Activated naive CD4-positive, alpha-beta T cell treated with Interleukin-2 at 50 U/mL for 16 hours (primary cell): Measurements from ENCODE around the gene METTL3.
A peak's percentile ranks its signal among the peaks of the same experiment; 100 is the strongest.
"Not testable (repeated sequence)": the region's sequence is repeated elsewhere in the genome, so short reads cannot be mapped to it uniquely, and the experiment has no call there.

Source experiments
- DNase-seq: peaks from one replicate; pipeline ENCODE4 v3.0.0-alpha.2; 2020

Gene METTL3

DNA sequence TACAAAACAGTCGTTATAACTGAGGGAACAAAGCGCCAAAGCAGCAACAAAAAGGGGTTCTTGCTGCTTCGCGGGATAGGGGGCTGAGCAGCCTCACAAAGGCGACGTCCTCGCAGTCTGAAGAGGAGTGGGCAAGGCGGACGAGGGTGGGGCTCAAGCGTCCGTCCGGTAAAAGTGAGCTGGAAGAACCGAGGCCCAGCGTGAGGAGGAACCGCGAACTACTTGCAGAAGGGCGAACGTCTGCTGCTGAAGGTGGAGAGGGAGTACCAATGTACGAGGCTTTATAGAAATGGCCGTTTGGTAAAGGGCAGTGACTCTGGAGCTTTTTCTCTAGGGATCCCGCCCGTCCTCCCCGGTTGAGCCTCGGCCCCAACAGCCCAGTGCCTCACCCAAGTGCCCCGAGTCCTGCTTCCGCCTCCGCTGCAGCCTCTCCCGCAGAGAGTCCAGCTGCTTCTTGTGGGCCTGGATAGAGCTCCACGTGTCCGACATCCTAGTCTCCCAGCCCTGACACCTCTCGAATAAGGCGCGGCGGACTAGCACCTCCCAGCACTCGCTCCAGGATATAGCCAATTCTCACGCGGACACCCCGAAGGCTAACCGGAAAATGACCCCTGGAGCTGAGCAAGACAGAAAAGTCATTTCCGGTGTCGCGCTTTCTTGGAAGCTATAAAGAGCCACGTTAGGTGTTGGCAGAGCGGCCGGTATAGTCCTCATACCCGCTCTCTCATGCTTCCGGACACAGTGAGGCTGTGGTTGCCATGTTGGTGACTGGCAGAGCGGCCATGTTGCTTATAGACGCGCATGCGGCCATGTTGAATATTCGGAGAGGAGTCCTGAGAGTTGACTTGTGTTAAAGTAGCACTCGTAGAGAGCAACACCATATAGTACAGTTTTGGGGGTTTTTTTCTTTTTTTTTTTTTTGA, at the start of gene METTL3:
Gene METTL3 (minus strand): TSS at position 606 of the 923 bp plus-strand sequence. CDS start 117 bp downstream, at position 489.
- peak; percentile 95 for DNase-seq

DNA sequence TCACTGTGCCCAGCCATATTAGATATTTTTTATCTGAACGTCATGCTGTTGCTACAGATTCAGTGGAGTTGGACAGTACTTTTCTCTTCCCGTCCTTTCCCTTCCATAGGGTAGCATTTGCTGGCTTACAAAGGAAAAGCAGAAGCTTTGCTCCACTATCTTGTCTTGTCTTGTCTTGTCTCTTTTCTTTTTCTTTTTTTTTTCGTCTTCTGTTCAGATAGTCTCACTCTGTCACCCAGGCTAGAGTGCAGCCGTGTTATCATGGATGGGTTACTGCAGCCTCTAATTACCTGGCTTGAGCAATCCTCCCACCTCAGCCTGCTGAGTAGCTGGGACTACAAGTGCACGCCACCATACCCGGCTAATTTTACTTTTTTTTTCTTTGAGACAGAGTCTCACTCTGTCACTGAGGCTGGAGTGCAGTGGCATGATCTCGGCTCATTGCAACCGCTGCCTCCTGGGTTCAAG, 47.6 kb upstream of the METTL3 start:
- no peak for DNase-seq

DNA sequence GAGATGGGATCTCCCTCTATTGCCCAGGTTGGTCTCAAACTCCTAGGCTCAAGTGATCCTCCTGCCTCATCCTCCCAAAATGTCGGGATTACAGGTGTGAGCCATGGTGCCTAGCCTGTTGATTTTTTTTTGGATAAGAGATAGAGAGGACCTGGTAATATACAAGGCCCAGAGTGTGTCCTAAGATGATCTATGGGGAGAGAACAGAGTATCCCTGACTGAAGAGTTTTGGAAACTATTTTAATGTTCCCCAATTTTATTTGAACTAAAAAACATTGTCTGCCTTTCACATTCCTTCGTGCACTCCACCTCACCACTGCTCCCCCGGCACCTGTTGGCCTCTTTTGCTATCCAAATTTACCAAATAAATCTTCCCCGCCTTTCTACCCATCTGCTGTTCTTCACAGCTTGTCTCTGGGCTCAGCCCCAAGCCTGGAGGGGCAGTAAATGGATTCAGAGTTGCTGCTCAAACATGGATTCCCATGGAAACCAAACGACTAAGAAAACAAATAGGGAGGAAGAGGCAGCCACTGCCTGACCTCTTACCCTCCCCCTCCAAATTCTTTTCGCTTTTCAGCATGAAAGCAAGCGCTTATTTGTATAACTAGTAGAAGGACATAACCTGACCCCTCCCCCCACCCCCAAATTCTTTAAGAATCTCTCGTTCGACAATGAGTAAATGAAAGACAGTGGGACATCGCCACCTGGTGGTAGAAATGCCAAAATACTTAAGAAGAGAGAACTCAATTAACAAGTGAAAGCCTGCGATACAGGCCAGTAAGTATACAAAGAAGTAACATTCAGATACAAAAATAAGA, 46.2 kb upstream of the METTL3 start:
- DNase-seq, result peak; percentile 70

GRCh38 chr14:21556378-21557083, 45.4 kb upstream of the METTL3 start:
- DNase-seq, result no peak

DNA sequence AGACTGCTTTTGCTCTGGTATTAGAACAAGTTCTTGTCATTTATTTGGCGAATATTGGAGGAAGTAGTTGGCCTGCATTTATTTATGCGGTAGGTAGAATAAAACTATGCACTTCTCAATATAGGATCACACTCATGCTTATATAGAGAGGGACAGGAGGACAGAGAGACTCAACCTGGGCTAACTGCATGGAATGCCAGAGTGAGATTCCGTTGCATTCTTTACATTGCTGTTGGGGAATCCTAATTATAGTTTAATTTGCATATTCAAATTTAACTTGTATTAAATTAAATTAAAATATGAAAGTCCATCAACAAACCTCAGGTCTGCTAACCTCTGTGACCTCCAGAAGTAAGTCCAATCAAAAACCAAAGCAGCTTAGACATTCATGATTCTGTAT, 42.1 kb upstream of the METTL3 start:
- DNase-seq, result no peak

DNA sequence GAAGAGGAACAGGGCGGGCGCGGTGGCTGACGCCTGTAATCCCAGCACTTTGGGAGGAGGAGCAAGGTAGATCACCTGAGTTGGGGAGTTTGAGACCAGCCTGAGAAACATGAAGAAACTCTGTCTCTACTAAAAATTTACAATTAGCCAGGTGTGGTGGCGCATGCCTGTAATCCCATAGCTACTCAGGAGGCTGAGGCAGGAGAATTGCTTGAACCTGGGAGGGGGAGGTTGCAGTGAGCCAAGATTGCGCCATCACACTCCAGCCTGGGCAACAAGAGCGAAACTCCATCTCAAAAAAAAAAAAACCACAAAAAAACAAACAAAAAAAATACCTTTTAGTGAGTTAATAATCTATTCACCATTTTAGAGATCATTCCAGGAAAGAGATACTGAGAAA, 33.4 kb upstream of the METTL3 start:
- DNase-seq, result not testable (repeated sequence)

DNA sequence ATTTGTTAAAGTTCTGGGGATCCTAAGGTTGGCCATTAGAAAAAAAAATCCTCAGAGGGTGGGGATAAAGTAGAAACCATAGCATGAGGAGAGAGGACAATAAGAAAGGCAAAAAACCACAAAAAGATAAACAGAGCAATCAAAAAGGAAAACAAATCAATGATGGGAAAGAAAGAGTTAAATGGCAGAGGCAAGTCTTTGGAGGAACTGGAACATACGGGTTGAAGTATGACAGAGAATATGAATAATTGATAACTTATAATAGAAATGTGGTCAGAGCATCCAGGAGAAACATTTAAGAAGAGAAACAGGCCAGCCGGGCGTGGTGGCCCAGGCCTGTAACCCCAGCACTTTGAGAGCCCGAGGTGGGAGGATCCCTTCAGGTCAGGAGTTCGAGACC, 32.8 kb upstream of the METTL3 start:
- no peak for DNase-seq

- no peak for DNase-seq
These were observed 32.4 kb upstream of the METTL3 start for GRCh38 chr14:21543521-21543960.

- no peak for DNase-seq
These were observed 30.4 kb upstream of the METTL3 start for GRCh38 chr14:21541413-21542074.

DNA sequence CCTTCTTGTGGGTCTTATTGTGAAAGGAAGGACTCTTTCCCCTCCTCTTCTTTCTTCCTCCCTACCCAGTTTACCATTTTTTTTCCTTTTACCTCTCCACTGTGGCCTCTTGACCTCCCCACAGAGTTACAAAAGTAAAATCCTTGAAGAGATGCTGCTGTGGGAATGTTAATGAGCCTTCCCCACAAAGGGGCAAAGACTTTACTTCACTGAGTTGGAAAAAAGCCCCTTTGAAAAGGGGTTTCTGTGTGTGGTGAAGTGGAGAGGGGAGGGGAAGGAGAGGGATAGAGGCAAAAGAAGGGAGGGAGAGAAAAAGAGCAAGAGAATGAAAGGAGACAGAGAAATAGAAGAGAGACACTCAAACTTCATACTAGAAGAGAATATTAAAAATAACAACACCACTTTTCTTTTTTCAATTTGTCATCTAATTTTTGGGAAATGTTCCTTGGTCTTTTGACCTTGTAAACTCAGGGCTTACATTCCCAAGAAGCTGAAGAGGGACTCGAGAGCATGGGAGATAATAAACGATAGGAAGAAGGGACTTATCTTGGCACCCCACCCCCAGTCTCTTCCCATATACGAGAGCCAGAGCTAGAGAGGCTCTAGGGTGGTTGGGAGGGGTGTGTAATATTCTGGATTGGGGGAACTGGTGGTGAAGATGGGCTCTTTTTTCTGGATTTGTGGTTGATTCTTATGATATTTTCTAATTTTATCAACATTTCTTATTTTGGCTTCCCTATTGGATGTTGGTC, 28.2 kb upstream of the METTL3 start:
- DNase-seq, result no peak

GRCh38 chr14:21537090-21537424, 25.9 kb upstream of the METTL3 start:
- DNase-seq, result no peak

GRCh38 chr14:21536418-21537089, 25.4 kb upstream of the METTL3 start:
- DNase-seq, result no peak

DNA sequence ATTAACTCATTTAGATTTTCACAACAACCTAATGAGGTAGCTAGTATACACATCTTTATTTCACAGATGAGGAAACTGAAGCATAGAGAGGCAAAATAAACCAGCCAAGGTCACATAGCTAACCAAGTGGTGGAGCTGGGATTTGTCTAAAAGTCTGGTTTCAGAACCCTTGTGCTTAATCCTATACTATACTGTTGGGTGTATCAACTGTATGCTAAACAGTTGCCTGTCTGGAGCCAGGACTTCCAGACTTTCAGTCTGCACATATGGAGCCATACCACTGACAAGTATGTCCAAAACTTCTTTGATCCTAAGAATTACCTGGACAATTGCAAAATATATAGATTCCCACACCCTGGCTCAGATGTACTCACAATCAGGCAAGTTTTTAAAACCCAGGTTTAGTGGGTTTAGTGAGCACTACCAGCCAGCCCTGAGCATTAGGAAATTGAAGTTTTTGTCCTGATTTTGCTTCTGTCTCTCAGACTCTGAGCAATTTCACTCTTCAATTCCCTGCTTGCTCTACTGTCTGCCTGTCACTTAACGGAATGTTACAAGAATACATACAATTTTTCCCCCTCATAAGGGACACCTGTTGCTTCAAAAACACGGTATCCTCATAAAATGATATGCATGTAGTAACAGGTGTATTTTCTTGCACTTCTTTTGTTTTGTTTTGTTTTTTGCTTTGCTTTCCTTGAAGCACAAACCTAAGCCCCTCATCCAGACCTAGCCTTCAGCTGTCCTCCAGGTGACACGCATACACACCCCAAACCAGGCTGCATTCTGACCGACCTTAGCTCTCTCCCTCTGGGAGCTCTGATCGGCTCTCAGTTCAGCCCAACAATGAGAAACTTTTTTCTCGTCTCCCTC, 24.6 kb upstream of the METTL3 start:
- no peak for DNase-seq

DNA sequence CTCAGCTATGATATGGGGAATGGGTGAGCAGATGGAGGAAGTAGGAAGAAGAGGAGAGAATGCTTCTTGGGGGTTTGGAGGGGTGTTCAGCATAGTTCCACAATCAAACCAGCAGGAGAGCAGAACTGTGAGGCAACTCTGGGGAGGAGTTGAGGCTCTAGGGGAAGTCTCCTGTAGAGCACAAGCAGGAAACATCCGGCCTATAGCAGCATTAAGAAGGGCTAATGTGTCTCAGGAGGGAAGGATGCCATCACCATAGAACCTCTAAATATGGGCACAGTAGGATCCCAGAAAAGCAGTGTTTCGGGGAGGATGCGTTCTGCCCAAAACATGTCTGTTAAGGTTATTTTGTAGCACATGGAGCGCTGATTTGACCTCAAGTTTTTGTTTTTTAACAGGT, 23.4 kb upstream of the METTL3 start:
- no peak for DNase-seq

DNA sequence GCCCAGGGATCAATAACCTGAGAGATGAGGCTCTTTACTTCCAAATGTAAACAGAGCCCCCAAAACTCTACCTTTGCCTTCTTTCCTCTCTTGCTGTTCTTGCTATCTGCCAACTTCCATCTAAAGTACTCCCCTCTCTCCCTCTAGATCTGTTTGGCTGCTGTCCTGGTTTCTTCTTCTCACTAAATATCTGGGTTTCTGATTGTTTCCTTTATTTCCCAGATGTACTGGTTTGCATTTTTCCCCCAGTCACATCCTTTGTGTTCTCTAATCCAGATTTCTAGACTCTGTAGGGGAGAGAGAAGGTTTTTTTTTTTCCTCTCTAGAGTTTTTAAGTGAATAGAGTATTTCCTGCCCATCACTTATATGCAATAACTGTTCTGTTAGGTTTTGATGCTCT, 22.2 kb upstream of the METTL3 start:
- no peak for DNase-seq

DNA sequence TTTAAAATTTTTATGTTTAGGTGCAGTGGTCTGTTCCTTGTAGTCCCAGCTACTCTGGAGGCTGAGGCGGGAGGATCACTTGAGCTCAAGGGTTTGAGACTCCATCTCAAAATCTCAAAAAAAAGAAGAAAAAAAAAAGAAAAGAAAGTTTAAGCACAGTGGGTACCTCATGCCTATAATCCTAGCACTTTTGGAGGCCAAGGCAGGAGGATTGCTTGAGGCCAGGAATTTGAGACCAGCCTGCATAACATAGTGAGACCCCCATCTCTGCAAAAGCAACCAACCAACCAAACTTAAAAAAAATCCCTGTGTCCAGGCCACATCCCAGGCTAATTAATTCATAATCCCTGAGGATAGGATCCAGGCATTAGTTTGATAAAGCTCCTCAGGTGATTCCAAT, 18.4 kb upstream of the METTL3 start:
- DNase-seq, result no peak

GRCh38 chr14:21528381-21529348, 17.5 kb upstream of the METTL3 start:
- DNase-seq, result no peak

DNA sequence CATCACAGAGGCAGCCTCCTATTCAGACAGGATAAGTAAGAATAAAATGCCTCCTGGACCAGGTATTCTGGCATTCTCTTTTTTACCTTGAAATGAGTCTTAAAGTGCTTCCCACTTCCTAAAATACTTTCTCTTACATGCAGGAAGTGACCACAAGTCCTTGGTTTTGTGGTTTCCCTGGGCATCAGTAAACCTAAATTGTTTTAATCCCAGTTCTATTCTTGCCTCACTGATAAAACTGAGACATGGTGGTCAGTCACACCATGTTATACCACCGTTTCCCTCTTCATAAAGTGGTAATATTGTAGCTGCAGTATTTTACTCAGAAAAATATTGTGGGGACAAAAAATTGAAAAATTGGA, 16.2 kb upstream of the METTL3 start:
- DNase-seq, result no peak

DNA sequence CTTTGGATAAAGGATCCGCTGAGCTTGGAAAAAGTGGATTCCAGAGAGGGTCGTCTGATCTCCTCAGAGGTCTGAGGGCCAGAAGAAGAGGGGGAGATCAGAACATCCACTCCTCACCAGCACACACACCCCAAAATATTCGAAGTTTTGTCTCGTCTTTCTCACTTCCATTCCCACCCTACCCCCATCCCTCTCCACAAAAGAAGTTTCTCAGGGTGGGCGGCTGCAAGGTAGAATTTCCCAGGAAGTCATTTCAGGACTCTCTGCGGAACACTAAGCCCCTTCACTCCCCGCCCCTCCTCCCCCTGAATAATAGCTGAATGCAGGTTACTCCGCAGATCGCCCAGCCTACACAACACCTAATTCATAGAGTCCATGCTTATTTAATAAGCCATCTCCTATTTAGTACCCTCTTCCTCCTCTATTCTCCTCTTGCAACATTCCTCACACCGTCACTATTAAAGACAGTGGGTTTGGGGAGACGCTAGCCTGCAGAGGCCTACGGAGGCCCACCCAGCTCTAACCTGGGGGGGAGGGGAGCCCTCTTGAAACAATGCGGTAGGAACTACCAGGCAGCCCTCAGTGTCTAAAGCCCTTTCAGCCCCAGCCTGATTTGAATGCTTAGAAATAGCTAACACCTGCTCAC, 15.7 kb upstream of the METTL3 start:
- no peak for DNase-seq
